CD14-positive monocyte (primary cell): Measurements from ENCODE around the gene CTXN3. TPM values are rescaled to one million over a fixed set of nuclear protein-coding genes. Genes with fewer than 3 reads are reported as not detected.

ENCODE experiments used
- DNase-seq, 3 donors: peaks; one replicate each; pipeline ENCODE4 v3.0.0-alpha.2; 2011 to 2022
- H2AFZ ChIP-seq: 2 replicates; pipeline ENCODE4 v1.6.0; 2012; ENCODE audit warnings: mild to moderate bottlenecking, low read depth, low read length, inconsistent platforms; ENCODE audit not compliant: insufficient read depth, poor library complexity, severe bottlenecking
- H3K27ac ChIP-seq, 2 donors: 1 replicate in 1 of 2; 2 replicates in 1 of 2; pipeline ENCODE4 v1.5.1; 2012 to 2013; ENCODE audit warnings: low read length in 2 of 2, control low read depth in 1 of 2, inconsistent platforms in 1 of 2, low read depth in 1 of 2, mild to moderate bottlenecking in 1 of 2
- H3K27me3 ChIP-seq, 2 donors: one replicate each; pipeline versions ENCODE4 v1.6.0 to v1.6.1; 2011 to 2013; ENCODE audit warnings: low read length in 2 of 2; ENCODE audit not compliant: control insufficient read depth in 2 of 2, insufficient read depth in 2 of 2
- H3K36me3 ChIP-seq, 2 donors: replicated peaks in 1 of 2; 1 replicate in 1 of 2; 2 replicates in 1 of 2; pipeline versions ENCODE4 v1.5.1 to v1.6.1; 2012 to 2013; ENCODE audit warnings: low read length in 2 of 2, control low read depth in 1 of 2, inconsistent platforms in 1 of 2, mild to moderate bottlenecking in 1 of 2; ENCODE audit not compliant: insufficient read depth in 2 of 2, control insufficient read depth in 1 of 2
- H3K4me1 ChIP-seq, 2 donors: 1 replicate in 1 of 2; 2 replicates in 1 of 2; pipeline versions ENCODE4 v1.5.1 to v1.6.1; 2012 to 2013; ENCODE audit warnings: low read length in 2 of 2, control low read depth in 1 of 2, inconsistent platforms in 1 of 2, mild to moderate bottlenecking in 1 of 2, moderate library complexity in 1 of 2; ENCODE audit not compliant: insufficient read depth in 2 of 2, control insufficient read depth in 1 of 2
- H3K4me2 ChIP-seq: replicated peaks from 2 replicates; pipeline ENCODE3; 2012; ENCODE audit warnings: low read length, moderate library complexity, mild to moderate bottlenecking; ENCODE audit not compliant: poor library complexity, severe bottlenecking; ENCODE audit errors: extremely low read depth
- H3K4me3 ChIP-seq, 3 experiments: fragments of 200-600 bp in 1 of 3; sonication (generic) in 1 of 3; replicated peaks in 1 of 3; 1 replicate in 2 of 3; 2 replicates in 1 of 3; pipeline ENCODE4 v1.5.1; 2011 to 2013; ENCODE audit warnings: low read length in 3 of 3, mild to moderate bottlenecking in 3 of 3, control low read depth in 2 of 3, low read depth in 2 of 3, inconsistent platforms in 1 of 3, moderate library complexity in 1 of 3
- H3K79me2 ChIP-seq: 2 replicates; pipeline ENCODE4 v1.6.0; 2012; ENCODE audit warnings: mild to moderate bottlenecking, control low read depth, inconsistent platforms, low read length, moderate library complexity; ENCODE audit not compliant: insufficient read depth
- H3K9ac ChIP-seq: 2 replicates; pipeline ENCODE4 v1.6.0; 2017; ENCODE audit warnings: low read length, mild to moderate bottlenecking; ENCODE audit not compliant: insufficient read depth, poor library complexity, severe bottlenecking
- H3K9me3 ChIP-seq, 2 donors: replicated peaks in 1 of 2; 1 replicate in 1 of 2; 2 replicates in 1 of 2; pipeline versions ENCODE4 v1.5.1 to v1.6.1; 2012 to 2013; ENCODE audit warnings: low read length in 2 of 2, control low read depth in 1 of 2; ENCODE audit not compliant: control insufficient read depth in 1 of 2, insufficient read depth in 1 of 2
- H4K20me1 ChIP-seq: 2 replicates; pipeline ENCODE4 v1.6.0; 2012; ENCODE audit warnings: mild to moderate bottlenecking, low read length, control low read depth, moderate library complexity; ENCODE audit not compliant: insufficient read depth
- H3K27ac Mint-ChIP-seq, 7 donors: one replicate each; pipeline ENCODE4 v1.8.0; 2020; ENCODE audit warnings: mild to moderate bottlenecking in 7 of 7, mixed read lengths in 7 of 7, moderate library complexity in 6 of 7, inconsistent platforms in 2 of 7
- H3K27me3 Mint-ChIP-seq, 3 donors: one replicate each; pipeline ENCODE4 v1.8.0; 2021 to 2022; ENCODE audit warnings: low read depth in 3 of 3, mild to moderate bottlenecking in 3 of 3, mixed read lengths in 3 of 3, moderate library complexity in 3 of 3, inconsistent platforms in 1 of 3
- H3K36me3 Mint-ChIP-seq, 2 donors: one replicate each; pipeline ENCODE4 v1.8.0; 2020; ENCODE audit warnings: mixed read lengths in 2 of 2, inconsistent platforms in 1 of 2, mild to moderate bottlenecking in 1 of 2
- H3K4me1 Mint-ChIP-seq: one replicate; pipeline ENCODE4 v1.8.0; 2020; ENCODE audit warnings: mild to moderate bottlenecking, mixed read lengths
- H3K4me3 Mint-ChIP-seq, 2 donors: one replicate each; pipeline ENCODE4 v1.8.0; 2020; ENCODE audit warnings: mild to moderate bottlenecking in 2 of 2, mixed read lengths in 2 of 2, moderate library complexity in 1 of 2
- H3K9me3 Mint-ChIP-seq, 7 donors: one replicate each; pipeline ENCODE4 v1.8.0; 2020 to 2022; ENCODE audit warnings: mixed read lengths in 7 of 7, mild to moderate bottlenecking in 6 of 7, moderate library complexity in 6 of 7, inconsistent platforms in 2 of 7
- CTCF ChIP-seq: fragments of 200-600 bp; IDR thresholded peaks from one replicate; pipeline ENCODE4 v1.8.0; 2022; ENCODE audit warnings: antibody characterized with exemption, mild to moderate bottlenecking
- WGBS: methylation state at CpG from one replicate; pipeline ENCODE4 v1.1.5; 2013; ENCODE audit warnings: missing lambda C conversion rate; ENCODE audit not compliant: insufficient coverage; 5-methylcytosine and 5-hydroxymethylcytosine counted together
- intact Hi-C, 2 donors: fragments of 100-400 bp; cut with micrococcal nuclease; formaldehyde crosslinking; loops; one replicate each; pipeline versions ENCODE4 v1.15.0 to v1.15.1; 2023
- polyA plus RNA-seq, 3 donors: library from polyadenylated mRNA; depleted of rRNA in 1 of 3; unstranded in 2 of 3; stranded (reverse) in 1 of 3; fragments of 300-500 nt in 2 of 3; fragments of >200 nt in 1 of 3; fragmentation: Illumina TruSeq in 2 of 3; gene quantifications; 1 replicate in 2 of 3; 2 replicates in 1 of 3; pipeline ENCODE4 v1.2.3, GENCODE V29; 2012 to 2021

Gene CTXN3
- polyA plus RNA-seq, 3 donors, result not detected

GRCh38 chr5:127700237-127700766, 51.4 kb downstream of the CTXN3 start:
- H3K4me1 Mint-ChIP-seq, result peaks cover 5% of the 10 kb centered on the region
- Histone ChIP-seq H4K20me1 (no peaks in the 10 kb centered on the region), H3K9me3 (no peaks in the 10 kb centered on the region), H3K9ac (no peak overlapping the region), H3K4me2 (no peak overlapping the region), H3K4me1 (peaks cover 0 to 4% of the 10 kb centered on the region in 2 donors), H2AFZ (no peak overlapping the region), H3K27ac (no peak overlapping the region), H3K4me3 (no peak overlapping the region), H3K27me3 (no peaks in the 10 kb centered on the region), H3K36me3 (no peaks in the 10 kb centered on the region), H3K79me2 (no peaks in the 10 kb centered on the region)
- no peaks in the 10 kb centered on the region for H3K36me3 Mint-ChIP-seq
- WGBS, result 100% methylated on average over 1 of the region's 6 CpGs
- peaks cover 0 to 2% (median 0%) of the 10 kb centered on the region in 7 donors for H3K9me3 Mint-ChIP-seq
- no peak for TF ChIP-seq CTCF
- H3K4me3 Mint-ChIP-seq, result no peak overlapping the region
- intact Hi-C loops, result no loop called here
- DNase-seq, result no peak
- H3K27me3 Mint-ChIP-seq, result peaks cover 0 to 1% (median 0%) of the 10 kb centered on the region in 3 donors
- no peak overlapping the region for H3K27ac Mint-ChIP-seq

- Mint-ChIP-seq H3K27me3 (peaks cover 0 to 1% (median 0%) of the 10 kb centered on the region in 3 donors), H3K9me3 (peaks cover 0 to 2% (median 0%) of the 10 kb centered on the region in 7 donors), H3K4me1 (peaks cover 8% of the 10 kb centered on the region), H3K36me3 (no peaks in the 10 kb centered on the region), H3K27ac (peak overlapping the region in 1 of 7 donors; percentile 48), H3K4me3 (no peak overlapping the region)
- Histone ChIP-seq H3K27ac (no peak overlapping the region), H3K4me2 (no peak overlapping the region), H4K20me1 (no peaks in the 10 kb centered on the region), H3K9me3 (no peaks in the 10 kb centered on the region), H3K9ac (no peak overlapping the region), H3K36me3 (no peaks in the 10 kb centered on the region), H3K4me1 (peaks cover 0 to 6% of the 10 kb centered on the region in 2 donors), H3K27me3 (no peaks in the 10 kb centered on the region), H3K79me2 (no peaks in the 10 kb centered on the region), H3K4me3 (no peak overlapping the region), H2AFZ (no peak overlapping the region)
- 94% methylated on average over 2 of the region's 2 CpGs for whole genome bisulfite sequencing
- intact Hi-C loops, result no loop called here
- no peak for TF ChIP-seq CTCF
- DNase-seq, result no peak
These were observed 53.6 kb downstream of the CTXN3 start for GRCh38 chr5:127702434-127702833.
